ENCODE data around the gene OASL.

OASL gene

GRCh38 chr12:121023799-121024198 is 15.2 kb downstream of the OASL start:
- H3K27ac ChIP-seq (replicated peaks), result no peak overlapping the region
- TF ChIP-seq CTCF (IDR thresholded peaks at IDR 0.05; ENCODE audit: insufficient read depth, low read length), result no peak
- no peak for TF ChIP-seq GABPA (IDR thresholded peaks at IDR 0.05; ENCODE audit: low read depth)
- no peak for TF ChIP-seq REST (IDR thresholded peaks at IDR 0.05; ENCODE audit: insufficient replicate concordance, low read depth)
- no peak for TF ChIP-seq POLR2AphosphoS5 (IDR thresholded peaks at IDR 0.05; ENCODE audit: low read depth)
- TF ChIP-seq SPI1 (IDR thresholded peaks at IDR 0.05; ENCODE audit: borderline replicate concordance, low read depth), result no peak

GRCh38 chr12:121022713-121023112 is 16.3 kb downstream of the OASL start:
- no peak for DNase-seq (ENCODE audit: low read depth in 1 of 2, low spot score in 1 of 2)
- H3K27me3 ChIP-seq (ENCODE audit: insufficient read depth, poor library complexity, severe bottlenecking), result no peaks in the 10 kb centered on the region
- TF ChIP-seq REST (IDR thresholded peaks at IDR 0.05; ENCODE audit: insufficient replicate concordance, low read depth) (no peak), SPI1 (IDR thresholded peaks at IDR 0.05; ENCODE audit: borderline replicate concordance, low read depth) (no peak), POLR2AphosphoS5 (IDR thresholded peaks at IDR 0.05; ENCODE audit: low read depth) (no peak), GABPA (IDR thresholded peaks at IDR 0.05; ENCODE audit: low read depth) (no peak), CTCF (IDR thresholded peaks at IDR 0.05; ENCODE audit: insufficient read depth, low read length) (no peak)
- no peak overlapping the region for H3K27ac ChIP-seq (replicated peaks)
- H3K4me3 ChIP-seq (replicated peaks; ENCODE audit: insufficient read depth, low read length), result no peak overlapping the region

More at GRCh38 chr12:121023799-121024198, 15.2 kb downstream of the OASL start:
- H3K27me3 ChIP-seq (ENCODE audit: insufficient read depth, poor library complexity, severe bottlenecking), result no peaks in the 10 kb centered on the region
- no peak for DNase-seq (ENCODE audit: low read depth in 1 of 2, low spot score in 1 of 2)
- H3K4me3 ChIP-seq (replicated peaks; ENCODE audit: insufficient read depth, low read length), result no peak overlapping the region

- Histone ChIP-seq H3K4me3 (replicated peaks; ENCODE audit: insufficient read depth, low read length) (no peak overlapping the region), H3K27me3 (ENCODE audit: insufficient read depth, poor library complexity, severe bottlenecking) (no peaks in the 10 kb centered on the region), H3K27ac (replicated peaks) (no peak overlapping the region)
- no peak for DNase-seq (ENCODE audit: low read depth in 1 of 2, low spot score in 1 of 2)
- TF ChIP-seq GABPA (IDR thresholded peaks at IDR 0.05; ENCODE audit: low read depth) (no peak), POLR2AphosphoS5 (IDR thresholded peaks at IDR 0.05; ENCODE audit: low read depth) (no peak), CTCF (IDR thresholded peaks at IDR 0.05; ENCODE audit: insufficient read depth, low read length) (no peak), REST (IDR thresholded peaks at IDR 0.05; ENCODE audit: insufficient replicate concordance, low read depth) (no peak), SPI1 (IDR thresholded peaks at IDR 0.05; ENCODE audit: borderline replicate concordance, low read depth) (no peak)
Measured at GRCh38 chr12:121021754-121022153, 17.3 kb downstream of the OASL start.
